GM06990 (cell line): ENCODE measurements around the gene DGKB.

ENCODE experiments used
- DNase-seq: peaks from one replicate; pipeline ENCODE4 v3.0.0-alpha.2; 2011; ENCODE audit not compliant: insufficient read length; ENCODE audit errors: extremely low read depth
- H3K27me3 ChIP-seq: replicated peaks from 2 replicates; pipeline ENCODE4 v1.6.0; 2011; ENCODE audit warnings: low read length; ENCODE audit not compliant: control insufficient read depth, insufficient read depth
- H3K36me3 ChIP-seq: 2 replicates; pipeline ENCODE4 v1.5.1; 2011; ENCODE audit warnings: low read length; ENCODE audit not compliant: control insufficient read depth, insufficient read depth
- H3K4me3 ChIP-seq: replicated peaks from 2 replicates; pipeline ENCODE4 v1.5.1; 2011; ENCODE audit warnings: low read depth, mild to moderate bottlenecking, control low read depth, low read length
- TF ChIP-seq, protein P1 (sequence below): IDR thresholded peaks from 2 replicates; pipeline ENCODE4 v1.5.1; 2011; ENCODE audit warnings: low read length, control low read depth, mild to moderate bottlenecking, inconsistent platforms; ENCODE audit not compliant: insufficient read depth, poor library complexity, severe bottlenecking

The DGKB gene

GRCh38 chr7:14899030-14899429 lies 3.5 kb downstream of the DGKB start:
- Histone ChIP-seq H3K36me3 (no peaks in the 10 kb centered on the region), H3K27me3 (no peaks in the 10 kb centered on the region), H3K4me3 (no peak overlapping the region)
- no peak for DNase-seq
- TF ChIP-seq, protein P1, sequence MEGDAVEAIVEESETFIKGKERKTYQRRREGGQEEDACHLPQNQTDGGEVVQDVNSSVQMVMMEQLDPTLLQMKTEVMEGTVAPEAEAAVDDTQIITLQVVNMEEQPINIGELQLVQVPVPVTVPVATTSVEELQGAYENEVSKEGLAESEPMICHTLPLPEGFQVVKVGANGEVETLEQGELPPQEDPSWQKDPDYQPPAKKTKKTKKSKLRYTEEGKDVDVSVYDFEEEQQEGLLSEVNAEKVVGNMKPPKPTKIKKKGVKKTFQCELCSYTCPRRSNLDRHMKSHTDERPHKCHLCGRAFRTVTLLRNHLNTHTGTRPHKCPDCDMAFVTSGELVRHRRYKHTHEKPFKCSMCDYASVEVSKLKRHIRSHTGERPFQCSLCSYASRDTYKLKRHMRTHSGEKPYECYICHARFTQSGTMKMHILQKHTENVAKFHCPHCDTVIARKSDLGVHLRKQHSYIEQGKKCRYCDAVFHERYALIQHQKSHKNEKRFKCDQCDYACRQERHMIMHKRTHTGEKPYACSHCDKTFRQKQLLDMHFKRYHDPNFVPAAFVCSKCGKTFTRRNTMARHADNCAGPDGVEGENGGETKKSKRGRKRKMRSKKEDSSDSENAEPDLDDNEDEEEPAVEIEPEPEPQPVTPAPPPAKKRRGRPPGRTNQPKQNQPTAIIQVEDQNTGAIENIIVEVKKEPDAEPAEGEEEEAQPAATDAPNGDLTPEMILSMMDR, result no peak

DNA sequence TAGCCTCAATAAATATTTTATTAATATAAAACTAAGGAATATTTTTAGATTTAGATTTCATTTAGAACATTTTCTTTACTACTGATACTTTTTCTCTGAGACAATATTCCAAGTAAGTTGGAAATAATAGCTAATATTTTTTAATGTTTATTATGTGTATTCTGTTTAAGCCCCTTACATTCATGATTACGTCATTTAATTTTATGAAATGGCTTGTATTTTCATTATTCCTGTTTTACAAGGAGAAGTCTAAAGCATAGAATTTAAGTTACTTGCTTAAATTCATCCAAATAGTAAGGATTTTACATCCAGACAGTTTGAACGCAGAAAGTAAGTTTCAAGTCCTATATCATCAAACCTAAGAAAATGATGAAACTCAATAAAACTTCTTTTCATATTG lies 6.1 kb downstream of the DGKB start:
- TF ChIP-seq, protein P1, result no peak
- no peaks in the 10 kb centered on the region for H3K36me3 ChIP-seq
- H3K4me3 ChIP-seq, result no peak overlapping the region
- H3K27me3 ChIP-seq, result no peaks in the 10 kb centered on the region
- DNase-seq, result no peak

- no peak for DNase-seq
- H3K36me3 ChIP-seq, result no peaks in the 10 kb centered on the region
- H3K27me3 ChIP-seq, result no peaks in the 10 kb centered on the region
- H3K4me3 ChIP-seq, result no peak overlapping the region
- TF ChIP-seq, protein P1, result no peak
These were observed 7.7 kb downstream of the DGKB start for GRCh38 chr7:14894826-14895225.

DNA sequence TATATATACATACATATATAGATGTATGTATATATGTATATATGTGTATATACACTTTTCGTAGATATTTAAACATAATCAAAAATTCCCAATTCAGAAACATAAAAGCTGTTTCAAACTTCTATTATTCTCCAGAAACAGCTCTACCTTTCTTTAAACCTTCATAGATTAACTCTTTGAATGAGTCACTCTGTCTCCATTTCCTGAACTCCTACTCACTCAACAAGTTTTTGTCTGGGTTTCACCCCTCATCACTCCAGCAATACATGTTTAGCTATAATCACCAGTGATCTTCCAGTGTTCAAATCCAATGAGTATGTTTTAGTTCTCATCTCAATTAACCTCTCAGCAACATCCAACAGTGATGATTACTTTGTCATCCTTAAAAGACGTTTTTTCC lies 9.6 kb downstream of the DGKB start:
- Histone ChIP-seq H3K36me3 (no peaks in the 10 kb centered on the region), H3K27me3 (no peaks in the 10 kb centered on the region), H3K4me3 (no peak overlapping the region)
- DNase-seq, result no peak
- TF ChIP-seq, protein P1, result no peak

GRCh38 chr7:14891289-14891688 lies 11.3 kb downstream of the DGKB start:
- no peak overlapping the region for H3K4me3 ChIP-seq
- TF ChIP-seq, protein P1, result no peak
- H3K36me3 ChIP-seq, result no peaks in the 10 kb centered on the region
- no peak for DNase-seq
- no peaks in the 10 kb centered on the region for H3K27me3 ChIP-seq

- DNase-seq, result no peak
- TF ChIP-seq, protein P1, result no peak
- no peaks in the 10 kb centered on the region for H3K36me3 ChIP-seq
- no peaks in the 10 kb centered on the region for H3K27me3 ChIP-seq
- H3K4me3 ChIP-seq, result no peak overlapping the region
These were observed 13.6 kb downstream of the DGKB start for GRCh38 chr7:14888962-14889361.
